ENCODE data around the gene SOCS3.
A peak's percentile ranks its signal among the peaks of the same experiment; 100 is the strongest.

The SOCS3 gene

GRCh38 chr17:78374631-78375274 lies 14.9 kb upstream of the SOCS3 start:
- Histone ChIP-seq H3K27ac (ENCODE audit: low read depth, low read length) (peak overlapping the region; percentile 32), H3K36me3 (ENCODE audit: insufficient read depth, low read length) (no peaks in the 10 kb centered on the region), H3K4me3 (ENCODE audit: low read depth in 1 of 2, low read length in 2 of 2) (no peak overlapping the region), H3K4me1 (ENCODE audit: insufficient read depth, low read length) (peaks cover 7% of the 10 kb centered on the region), H3K9me3 (ENCODE audit: low read length) (no peaks in the 10 kb centered on the region), H3K27me3 (ENCODE audit: control insufficient read depth in 1 of 2, insufficient read depth in 2 of 2, low read length in 2 of 2) (no peaks in the 10 kb centered on the region), H3K9ac (ENCODE audit: low read length) (no peak overlapping the region)

GRCh38 chr17:78374189-78374588 lies 14.3 kb upstream of the SOCS3 start:
- peaks cover 2% of the 10 kb centered on the region for H3K4me1 ChIP-seq (ENCODE audit: insufficient read depth, low read length)
- no peak overlapping the region for H3K27ac ChIP-seq (ENCODE audit: low read depth, low read length)
- no peak overlapping the region for H3K9ac ChIP-seq (ENCODE audit: low read length)
- no peak overlapping the region for H3K4me3 ChIP-seq (ENCODE audit: low read depth in 1 of 2, low read length in 2 of 2)
- no peaks in the 10 kb centered on the region for H3K27me3 ChIP-seq (ENCODE audit: control insufficient read depth in 1 of 2, insufficient read depth in 2 of 2, low read length in 2 of 2)
- no peaks in the 10 kb centered on the region for H3K9me3 ChIP-seq (ENCODE audit: low read length)
- H3K36me3 ChIP-seq (ENCODE audit: insufficient read depth, low read length), result no peaks in the 10 kb centered on the region

- H3K4me1 ChIP-seq (ENCODE audit: insufficient read depth, low read length), result no peaks in the 10 kb centered on the region
- H3K9me3 ChIP-seq (ENCODE audit: low read length), result no peaks in the 10 kb centered on the region
- H3K36me3 ChIP-seq (ENCODE audit: insufficient read depth, low read length), result no peaks in the 10 kb centered on the region
- H3K27ac ChIP-seq (ENCODE audit: low read depth, low read length), result no peak overlapping the region
- no peak overlapping the region for H3K4me3 ChIP-seq (ENCODE audit: low read depth in 1 of 2, low read length in 2 of 2)
- no peak overlapping the region for H3K9ac ChIP-seq (ENCODE audit: low read length)
- H3K27me3 ChIP-seq (ENCODE audit: control insufficient read depth in 1 of 2, insufficient read depth in 2 of 2, low read length in 2 of 2), result no peaks in the 10 kb centered on the region
Measured at GRCh38 chr17:78372841-78373240, 13.0 kb upstream of the SOCS3 start.

GRCh38 chr17:78371056-78371455 lies 11.2 kb upstream of the SOCS3 start:
- H3K27ac ChIP-seq (ENCODE audit: low read depth, low read length), result no peak overlapping the region
- peaks cover 0 to under 1% of the 10 kb centered on the region in 2 donors for H3K27me3 ChIP-seq (ENCODE audit: control insufficient read depth in 1 of 2, insufficient read depth in 2 of 2, low read length in 2 of 2)
- H3K9me3 ChIP-seq (ENCODE audit: low read length), result no peaks in the 10 kb centered on the region
- H3K9ac ChIP-seq (ENCODE audit: low read length), result no peak overlapping the region
- H3K36me3 ChIP-seq (ENCODE audit: insufficient read depth, low read length), result no peaks in the 10 kb centered on the region
- no peaks in the 10 kb centered on the region for H3K4me1 ChIP-seq (ENCODE audit: insufficient read depth, low read length)
- H3K4me3 ChIP-seq (ENCODE audit: low read depth in 1 of 2, low read length in 2 of 2), result no peak overlapping the region

- H3K4me3 ChIP-seq (ENCODE audit: low read depth in 1 of 2, low read length in 2 of 2), result no peak overlapping the region
- H3K27me3 ChIP-seq (ENCODE audit: control insufficient read depth in 1 of 2, insufficient read depth in 2 of 2, low read length in 2 of 2), result peaks cover 0 to 6% of the 10 kb centered on the region in 2 donors
- H3K4me1 ChIP-seq (ENCODE audit: insufficient read depth, low read length), result no peaks in the 10 kb centered on the region
- no peak overlapping the region for H3K27ac ChIP-seq (ENCODE audit: low read depth, low read length)
- H3K9me3 ChIP-seq (ENCODE audit: low read length), result no peaks in the 10 kb centered on the region
- no peak overlapping the region for H3K9ac ChIP-seq (ENCODE audit: low read length)
- H3K36me3 ChIP-seq (ENCODE audit: insufficient read depth, low read length), result no peaks in the 10 kb centered on the region
Measured at GRCh38 chr17:78369791-78370381, 10.0 kb upstream of the SOCS3 start.

GRCh38 chr17:78368854-78369495 lies 9.1 kb upstream of the SOCS3 start:
- Histone ChIP-seq H3K9me3 (ENCODE audit: low read length) (no peaks in the 10 kb centered on the region), H3K27ac (ENCODE audit: low read depth, low read length) (no peak overlapping the region), H3K27me3 (ENCODE audit: control insufficient read depth in 1 of 2, insufficient read depth in 2 of 2, low read length in 2 of 2) (peaks cover 0 to 6% of the 10 kb centered on the region in 2 donors)

GRCh38 chr17:78368348-78368747 lies 8.5 kb upstream of the SOCS3 start:
- Histone ChIP-seq H3K27ac (ENCODE audit: low read depth, low read length) (no peak overlapping the region), H3K36me3 (ENCODE audit: insufficient read depth, low read length) (no peaks in the 10 kb centered on the region), H3K9me3 (ENCODE audit: low read length) (no peaks in the 10 kb centered on the region), H3K9ac (ENCODE audit: low read length) (no peak overlapping the region), H3K27me3 (ENCODE audit: control insufficient read depth in 1 of 2, insufficient read depth in 2 of 2, low read length in 2 of 2) (peaks cover 0 to 6% of the 10 kb centered on the region in 2 donors), H3K4me3 (ENCODE audit: low read depth in 1 of 2, low read length in 2 of 2) (no peak overlapping the region), H3K4me1 (ENCODE audit: insufficient read depth, low read length) (no peaks in the 10 kb centered on the region)

More at GRCh38 chr17:78368854-78369495, 9.1 kb upstream of the SOCS3 start:
- Histone ChIP-seq H3K4me1 (ENCODE audit: insufficient read depth, low read length) (no peaks in the 10 kb centered on the region), H3K9ac (ENCODE audit: low read length) (no peak overlapping the region), H3K4me3 (ENCODE audit: low read depth in 1 of 2, low read length in 2 of 2) (no peak overlapping the region), H3K36me3 (ENCODE audit: insufficient read depth, low read length) (no peaks in the 10 kb centered on the region)

GRCh38 chr17:78367193-78367592 lies 7.3 kb upstream of the SOCS3 start:
- H3K9ac ChIP-seq (ENCODE audit: low read length), result no peak overlapping the region
- H3K9me3 ChIP-seq (ENCODE audit: low read length), result no peaks in the 10 kb centered on the region
- no peak overlapping the region for H3K27ac ChIP-seq (ENCODE audit: low read depth, low read length)
- peaks cover 0 to 6% of the 10 kb centered on the region in 2 donors for H3K27me3 ChIP-seq (ENCODE audit: control insufficient read depth in 1 of 2, insufficient read depth in 2 of 2, low read length in 2 of 2)
- H3K4me1 ChIP-seq (ENCODE audit: insufficient read depth, low read length), result no peaks in the 10 kb centered on the region
- H3K4me3 ChIP-seq (ENCODE audit: low read depth in 1 of 2, low read length in 2 of 2), result no peak overlapping the region
- H3K36me3 ChIP-seq (ENCODE audit: insufficient read depth, low read length), result no peaks in the 10 kb centered on the region

GRCh38 chr17:78366109-78366848 lies 6.4 kb upstream of the SOCS3 start:
- Histone ChIP-seq H3K4me1 (ENCODE audit: insufficient read depth, low read length) (no peaks in the 10 kb centered on the region), H3K9me3 (ENCODE audit: low read length) (no peaks in the 10 kb centered on the region), H3K4me3 (ENCODE audit: low read depth in 1 of 2, low read length in 2 of 2) (no peak overlapping the region), H3K9ac (ENCODE audit: low read length) (no peak overlapping the region), H3K27ac (ENCODE audit: low read depth, low read length) (no peak overlapping the region), H3K27me3 (ENCODE audit: control insufficient read depth in 1 of 2, insufficient read depth in 2 of 2, low read length in 2 of 2) (peaks cover 0 to 6% of the 10 kb centered on the region in 2 donors), H3K36me3 (ENCODE audit: insufficient read depth, low read length) (no peaks in the 10 kb centered on the region)

GRCh38 chr17:78365561-78366108 lies 5.8 kb upstream of the SOCS3 start:
- Histone ChIP-seq H3K9ac (ENCODE audit: low read length) (no peak overlapping the region), H3K4me1 (ENCODE audit: insufficient read depth, low read length) (no peaks in the 10 kb centered on the region), H3K36me3 (ENCODE audit: insufficient read depth, low read length) (no peaks in the 10 kb centered on the region), H3K9me3 (ENCODE audit: low read length) (no peaks in the 10 kb centered on the region), H3K27ac (ENCODE audit: low read depth, low read length) (no peak overlapping the region), H3K27me3 (ENCODE audit: control insufficient read depth in 1 of 2, insufficient read depth in 2 of 2, low read length in 2 of 2) (peaks cover 0 to 6% of the 10 kb centered on the region in 2 donors), H3K4me3 (ENCODE audit: low read depth in 1 of 2, low read length in 2 of 2) (no peak overlapping the region)
